ENCODE measurements around the gene CYP4F11.

The CYP4F11 gene

GRCh38 chr19:15926484-15926883 lies 7.8 kb downstream of the CYP4F11 start:
- TF ChIP-seq CTCF (IDR thresholded peaks at IDR 0.05; ENCODE audit: insufficient read depth, low read length, missing control alignments), result no peak
- DNase-seq (ENCODE audit: low read depth, low spot score), result no peak
- ChIA-PET CTCF (no interaction called here), POLR2A (no interaction called here)
- H3K4me3 ChIP-seq (ENCODE audit: low read depth, low read length), result no peak overlapping the region

GRCh38 chr19:15923702-15924101 lies 10.6 kb downstream of the CYP4F11 start:
- no peak overlapping the region for H3K4me3 ChIP-seq (ENCODE audit: low read depth, low read length)
- TF ChIP-seq CTCF (IDR thresholded peaks at IDR 0.05; ENCODE audit: insufficient read depth, low read length, missing control alignments), result no peak
- no peak for DNase-seq (ENCODE audit: low read depth, low spot score)
- CTCF ChIA-PET, result no interaction called here
- POLR2A ChIA-PET, result no interaction called here

GRCh38 chr19:15922021-15922420 lies 12.3 kb downstream of the CYP4F11 start:
- DNase-seq (ENCODE audit: low read depth, low spot score), result no peak
- POLR2A ChIA-PET, result no interaction called here
- no peak for TF ChIP-seq CTCF (IDR thresholded peaks at IDR 0.05; ENCODE audit: insufficient read depth, low read length, missing control alignments)
- CTCF ChIA-PET, result no interaction called here
- no peak overlapping the region for H3K4me3 ChIP-seq (ENCODE audit: low read depth, low read length)

GRCh38 chr19:15919243-15919642 lies 15.1 kb downstream of the CYP4F11 start:
- ChIA-PET POLR2A (no interaction called here), CTCF (no interaction called here)
- TF ChIP-seq CTCF (IDR thresholded peaks at IDR 0.05; ENCODE audit: insufficient read depth, low read length, missing control alignments), result no peak
- DNase-seq (ENCODE audit: low read depth, low spot score), result no peak
- H3K4me3 ChIP-seq (ENCODE audit: low read depth, low read length), result no peak overlapping the region

- ChIA-PET POLR2A (no interaction called here), CTCF (no interaction called here)
- no peak for TF ChIP-seq CTCF (IDR thresholded peaks at IDR 0.05; ENCODE audit: insufficient read depth, low read length, missing control alignments)
- H3K4me3 ChIP-seq (ENCODE audit: low read depth, low read length), result no peak overlapping the region
- DNase-seq (ENCODE audit: low read depth, low spot score), result no peak
Measured at GRCh38 chr19:15915109-15915508, 19.2 kb downstream of the CYP4F11 start.

- ChIA-PET POLR2A (no interaction called here), CTCF (no interaction called here)
- H3K4me3 ChIP-seq (ENCODE audit: low read depth, low read length), result no peak overlapping the region
- no peak for DNase-seq (ENCODE audit: low read depth, low spot score)
- TF ChIP-seq CTCF (IDR thresholded peaks at IDR 0.05; ENCODE audit: insufficient read depth, low read length, missing control alignments), result no peak
Measured at GRCh38 chr19:15913830-15914229, 20.5 kb downstream of the CYP4F11 start.
